Measurements from ENCODE around the gene NCOR2.

The NCOR2 gene

DNA sequence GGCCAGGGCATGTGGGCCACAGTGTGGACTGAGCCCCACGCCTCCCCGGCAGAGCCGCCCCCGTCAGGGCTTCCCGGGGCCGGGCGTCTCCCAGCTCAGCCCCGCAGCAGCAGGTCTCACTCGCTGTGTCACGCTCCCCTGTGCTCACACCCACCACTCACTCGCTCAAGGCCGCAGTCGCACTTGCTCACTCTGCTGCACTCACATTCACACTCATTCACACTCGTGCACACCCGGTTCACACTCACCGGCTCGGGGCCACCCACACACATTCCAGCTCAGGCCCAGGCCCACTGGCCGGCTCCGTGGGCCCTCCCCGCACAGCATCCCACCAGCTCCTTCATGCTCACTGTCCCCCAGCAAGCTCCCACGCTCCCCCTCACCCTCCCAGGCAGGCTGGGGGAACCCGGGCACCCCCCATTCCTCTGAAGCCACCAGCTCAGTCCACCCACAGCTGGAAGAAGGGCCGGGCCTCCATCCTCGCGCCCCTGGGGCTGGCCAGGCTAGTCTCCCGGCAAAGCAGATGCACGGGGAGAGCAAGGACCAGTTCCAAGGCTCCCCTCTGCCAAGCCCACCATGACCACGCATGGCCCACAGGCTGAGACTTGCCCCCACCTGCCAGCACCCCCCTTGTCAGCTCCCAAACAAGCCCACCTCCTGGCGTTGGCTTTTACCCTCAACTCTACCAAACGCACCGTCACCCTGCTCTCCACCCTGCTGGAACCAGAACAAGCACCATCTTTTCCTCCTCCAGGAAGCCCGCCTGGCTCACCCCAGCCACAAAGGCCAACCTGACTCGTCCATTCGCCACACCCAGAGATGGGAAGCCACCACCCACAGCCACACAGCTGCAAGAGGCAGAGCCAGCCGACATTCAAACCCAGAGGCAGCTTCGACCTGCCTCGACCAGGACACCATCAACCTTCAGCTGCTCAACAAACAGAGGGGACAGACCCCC lies 28.0 kb downstream of the NCOR2 start:
- Mint-ChIP-seq H3K27me3 (no peaks in the 10 kb centered on the region), H3K27ac (no peak overlapping the region), H3K4me1 (ENCODE audit: low read depth) (peaks cover 30% of the 10 kb centered on the region)

DNA sequence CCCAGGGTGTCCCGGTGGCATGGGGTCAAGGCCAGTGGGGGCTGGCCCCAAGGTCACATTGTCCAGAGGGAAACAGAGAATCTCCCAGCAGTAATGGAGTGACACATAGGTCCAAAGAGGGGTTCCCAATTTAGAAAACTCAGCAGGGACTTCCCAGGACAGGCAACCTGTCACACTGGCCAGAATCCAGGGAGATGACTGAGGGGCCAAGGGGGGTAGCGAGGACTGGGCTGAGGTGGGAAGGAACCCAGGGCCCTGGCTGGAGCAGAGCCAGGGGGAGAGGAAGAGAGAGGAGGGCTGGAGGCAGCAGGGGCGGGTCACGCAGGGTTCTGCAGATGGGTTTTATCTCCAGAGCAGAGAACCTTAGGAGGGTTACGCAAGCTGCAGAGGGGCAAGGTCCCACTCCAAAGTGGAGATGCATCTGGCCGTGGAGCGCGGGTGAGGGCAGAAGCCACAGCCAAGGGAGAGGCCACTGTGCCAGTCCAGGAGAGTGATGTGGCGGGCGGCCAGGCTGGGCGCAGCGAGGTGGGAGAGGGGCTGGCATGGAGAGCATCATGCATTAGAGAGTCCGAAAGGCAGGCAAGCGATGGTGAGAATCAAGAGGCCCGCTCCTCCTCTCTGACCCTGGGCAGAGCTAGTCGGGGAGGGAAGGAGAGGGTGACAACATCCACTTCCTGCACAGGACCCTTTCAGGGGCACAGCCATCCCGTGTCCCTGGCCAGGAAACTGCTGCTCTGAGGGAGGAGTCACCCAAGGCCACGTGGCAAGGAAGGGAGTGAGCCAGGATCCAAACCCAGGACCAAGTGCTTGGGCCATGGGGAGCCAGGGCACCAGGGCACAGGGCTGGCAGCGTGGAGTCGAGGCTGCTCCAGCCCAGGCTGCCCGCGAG lies 29.0 kb downstream of the NCOR2 start:
- peaks cover 11% of the 10 kb centered on the region for H3K36me3 Mint-ChIP-seq (ENCODE audit: low read depth)
- no peaks in the 10 kb centered on the region for H3K27me3 Mint-ChIP-seq
- peaks cover 22% of the 10 kb centered on the region for H3K4me1 Mint-ChIP-seq (ENCODE audit: low read depth)
- H3K27ac Mint-ChIP-seq = no peak overlapping the region
- H3K4me3 Mint-ChIP-seq = no peak overlapping the region
- no peaks in the 10 kb centered on the region for H3K9me3 Mint-ChIP-seq

More for the DNA sequence above, 28.0 kb downstream of the NCOR2 start:
- peaks cover 5% of the 10 kb centered on the region for H3K36me3 Mint-ChIP-seq (ENCODE audit: low read depth)
- H3K9me3 Mint-ChIP-seq = no peaks in the 10 kb centered on the region
- no peak overlapping the region for H3K4me3 Mint-ChIP-seq

DNA sequence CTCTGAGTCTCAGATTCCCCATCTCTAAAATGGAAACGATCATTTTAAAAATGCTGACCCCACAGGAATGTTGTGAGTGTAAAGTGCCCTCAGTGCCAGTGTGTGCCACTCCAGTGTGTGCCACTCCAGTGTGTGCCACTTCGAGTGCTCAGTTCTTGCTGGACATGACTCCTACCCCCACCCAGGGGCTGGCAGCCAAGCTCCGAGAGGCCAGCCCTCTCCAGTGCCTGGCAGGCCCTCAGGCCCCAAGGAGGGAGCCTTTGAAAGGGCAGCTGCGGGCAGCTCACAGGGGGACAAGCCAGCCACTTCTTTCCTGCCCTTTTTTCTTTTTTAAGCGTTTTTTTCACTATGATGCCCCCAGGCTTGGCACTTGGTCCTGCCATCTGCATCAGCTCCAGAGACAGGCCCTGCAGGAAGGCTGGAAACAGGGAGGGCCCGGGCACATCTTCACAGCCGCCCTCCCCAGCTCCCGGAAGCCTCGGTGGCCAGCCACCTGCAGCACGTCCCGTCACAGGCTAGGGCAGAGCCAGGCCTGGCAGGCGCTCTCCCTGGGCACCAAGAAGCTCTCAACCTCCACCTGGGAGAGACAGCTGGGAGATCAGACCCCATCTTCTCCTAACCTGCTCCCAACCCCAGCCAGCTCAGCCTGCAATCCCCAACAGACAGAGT lies 29.8 kb downstream of the NCOR2 start:
- Mint-ChIP-seq H3K36me3 (ENCODE audit: low read depth) (peaks cover 14% of the 10 kb centered on the region), H3K4me1 (ENCODE audit: low read depth) (peaks cover 19% of the 10 kb centered on the region), H3K27ac (no peak overlapping the region), H3K9me3 (no peaks in the 10 kb centered on the region), H3K27me3 (no peaks in the 10 kb centered on the region), H3K4me3 (no peak overlapping the region)

DNA sequence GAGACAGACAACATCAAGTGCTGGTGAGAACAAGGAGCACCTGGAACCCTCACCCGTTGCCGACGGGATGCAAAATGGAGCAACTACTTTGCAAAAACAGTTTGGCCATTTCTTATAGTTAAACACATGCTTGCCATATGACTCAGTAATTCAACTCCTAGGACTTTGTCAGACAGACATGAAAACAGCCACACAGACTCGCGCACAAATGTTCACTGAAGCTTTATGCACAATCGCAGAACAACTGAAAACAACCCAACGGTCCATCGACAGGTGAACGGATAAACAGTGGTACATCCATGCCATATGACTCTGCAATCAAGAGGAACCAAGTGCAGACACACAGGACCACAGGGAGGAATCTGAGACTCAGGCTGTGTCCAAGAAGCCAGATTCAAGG lies 30.8 kb downstream of the NCOR2 start:
- Mint-ChIP-seq H3K9me3 (no peaks in the 10 kb centered on the region), H3K27me3 (no peaks in the 10 kb centered on the region), H3K4me3 (no peak overlapping the region), H3K27ac (no peak overlapping the region), H3K4me1 (ENCODE audit: low read depth) (peaks cover 19% of the 10 kb centered on the region), H3K36me3 (ENCODE audit: low read depth) (peaks cover 14% of the 10 kb centered on the region)

DNA sequence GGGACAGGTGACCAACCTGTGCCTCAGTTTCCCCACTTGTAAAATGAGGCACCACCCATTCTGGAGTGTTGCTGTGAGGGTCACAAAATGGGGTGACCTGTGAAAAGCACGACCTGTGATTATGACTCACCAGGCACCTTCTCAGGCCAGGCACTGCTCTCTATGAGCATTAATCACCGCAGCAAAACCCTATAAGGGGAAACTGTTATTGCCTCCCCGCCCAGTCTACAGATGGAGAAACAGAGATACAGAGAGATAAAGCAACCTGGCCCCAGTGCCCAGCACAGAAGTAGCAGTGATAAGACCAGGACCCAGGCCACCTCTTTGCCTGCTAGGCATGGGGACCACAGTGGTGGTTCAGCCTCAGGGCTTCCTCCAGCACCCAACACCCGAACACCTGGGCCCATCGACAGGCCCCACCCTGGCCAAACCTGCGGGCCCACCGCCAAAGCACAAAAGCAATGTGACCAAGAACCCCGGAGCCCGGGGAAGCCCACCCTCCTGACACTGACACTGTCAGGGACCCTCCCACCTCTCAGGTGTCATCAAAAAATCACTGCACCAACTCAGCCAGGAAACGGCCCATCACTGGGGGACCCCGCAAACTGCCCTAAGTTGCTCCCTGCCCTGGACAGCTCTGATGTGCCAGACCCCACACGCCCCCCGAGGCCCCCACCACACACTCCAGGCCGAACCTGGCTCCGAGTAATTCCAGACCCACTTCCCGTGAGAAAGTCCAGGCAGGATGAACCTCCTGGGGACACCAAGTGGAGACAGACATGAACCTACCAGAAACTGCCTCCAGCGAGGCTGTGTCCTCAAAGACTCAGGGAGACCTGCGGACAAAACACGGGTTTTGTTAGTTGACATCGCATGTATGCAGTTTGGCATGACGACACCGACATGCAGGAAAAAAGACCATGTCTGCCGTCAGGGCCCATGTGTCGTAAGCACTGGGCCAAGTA lies 32.4 kb downstream of the NCOR2 start:
- Mint-ChIP-seq H3K27ac (no peak overlapping the region), H3K4me3 (no peak overlapping the region), H3K9me3 (no peaks in the 10 kb centered on the region), H3K27me3 (no peaks in the 10 kb centered on the region), H3K36me3 (ENCODE audit: low read depth) (peaks cover 14% of the 10 kb centered on the region), H3K4me1 (ENCODE audit: low read depth) (peaks cover 23% of the 10 kb centered on the region)

DNA sequence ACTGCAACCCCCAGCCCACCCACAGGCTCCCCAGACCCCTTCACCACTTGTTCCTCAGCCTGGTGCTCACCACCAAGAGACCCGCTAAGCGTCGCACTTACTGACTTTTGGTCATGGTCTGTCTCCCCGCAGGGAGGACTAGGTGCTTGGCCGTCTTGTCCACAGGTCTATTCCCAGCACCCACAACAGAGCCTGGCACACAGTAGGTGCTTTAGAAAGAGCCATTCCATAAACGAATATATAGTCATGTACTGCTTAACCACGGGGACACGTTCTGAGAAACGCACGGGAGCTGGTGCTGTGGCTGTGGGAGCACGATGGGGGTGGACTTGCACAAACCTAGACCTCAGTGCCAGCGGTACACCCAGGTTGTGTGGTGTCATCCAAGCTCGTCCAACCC lies 34.0 kb downstream of the NCOR2 start:
- Mint-ChIP-seq H3K27ac (no peak overlapping the region), H3K36me3 (ENCODE audit: low read depth) (peaks cover 14% of the 10 kb centered on the region), H3K27me3 (no peaks in the 10 kb centered on the region), H3K4me3 (no peak overlapping the region), H3K9me3 (no peaks in the 10 kb centered on the region), H3K4me1 (ENCODE audit: low read depth) (peaks cover 9% of the 10 kb centered on the region)

DNA sequence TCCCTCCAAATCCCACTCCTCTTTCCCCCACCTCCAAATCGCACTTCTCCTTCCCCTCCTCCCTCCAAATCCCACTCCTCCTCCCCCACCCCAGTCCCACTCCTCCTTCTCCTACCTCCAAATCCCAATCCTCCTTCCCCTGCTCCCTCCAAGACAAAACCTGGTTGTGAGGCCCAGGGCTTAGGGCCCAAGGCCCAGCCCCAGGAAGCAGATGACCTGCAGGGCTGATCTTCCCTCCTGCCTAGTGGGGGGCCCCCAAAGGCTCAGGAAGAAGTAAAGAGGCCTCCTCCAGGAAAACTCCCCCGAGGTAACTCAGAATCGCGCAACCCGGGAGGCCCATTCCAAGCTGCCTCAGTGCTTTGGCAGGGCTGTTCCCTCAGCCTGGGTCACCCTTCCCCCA lies 34.4 kb downstream of the NCOR2 start:
- Mint-ChIP-seq H3K9me3 (no peaks in the 10 kb centered on the region), H3K4me3 (no peak overlapping the region), H3K27ac (no peak overlapping the region), H3K36me3 (ENCODE audit: low read depth) (peaks cover 14% of the 10 kb centered on the region), H3K4me1 (ENCODE audit: low read depth) (peaks cover 10% of the 10 kb centered on the region), H3K27me3 (no peaks in the 10 kb centered on the region)

DNA sequence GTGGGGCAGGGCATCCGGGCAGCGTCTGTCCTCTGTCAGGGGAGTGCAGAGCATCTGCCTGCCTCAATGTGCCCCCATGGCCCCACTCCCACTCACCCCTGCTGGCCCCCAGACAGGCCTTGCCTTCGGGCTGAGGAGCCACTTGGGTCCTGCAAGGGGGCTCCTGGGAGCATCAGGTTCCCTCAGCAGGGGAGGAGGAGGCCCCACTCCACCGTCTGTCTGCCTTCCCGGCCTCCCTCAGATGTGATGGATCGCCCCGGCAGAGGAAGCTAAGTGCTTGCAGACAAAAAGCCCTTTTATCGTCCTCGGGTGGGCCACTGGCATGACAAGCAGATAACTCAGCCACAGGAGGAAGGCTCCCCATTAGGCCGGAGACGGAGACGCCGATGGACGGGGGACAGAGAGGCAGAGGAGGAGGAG lies 35.1 kb downstream of the NCOR2 start:
- no peaks in the 10 kb centered on the region for H3K27me3 Mint-ChIP-seq
- no peak overlapping the region for H3K4me3 Mint-ChIP-seq
- H3K4me1 Mint-ChIP-seq (ENCODE audit: low read depth) = peaks cover 12% of the 10 kb centered on the region
- no peak overlapping the region for H3K27ac Mint-ChIP-seq
- no peaks in the 10 kb centered on the region for H3K9me3 Mint-ChIP-seq
- H3K36me3 Mint-ChIP-seq (ENCODE audit: low read depth) = peaks cover 14% of the 10 kb centered on the region

DNA sequence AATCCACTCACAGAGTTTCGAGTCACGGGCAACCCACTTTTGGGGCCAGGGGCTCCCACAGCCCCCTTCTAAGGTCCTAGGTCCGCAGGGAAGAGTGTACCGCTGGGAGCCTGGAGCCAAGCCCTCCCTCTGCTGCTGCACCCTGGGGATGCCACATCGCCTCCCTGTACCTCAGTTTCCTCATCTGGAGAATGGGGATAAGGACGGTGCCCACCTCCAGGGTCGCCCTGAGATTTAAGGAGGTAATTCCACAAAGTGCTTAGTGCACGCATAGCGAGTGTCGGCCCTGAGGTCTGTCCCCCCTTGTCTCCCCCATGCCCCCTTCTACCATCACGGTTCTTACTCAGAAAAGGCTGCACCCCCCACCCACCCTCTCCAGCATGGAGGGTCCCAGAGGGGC lies 35.5 kb downstream of the NCOR2 start:
- Mint-ChIP-seq H3K27me3 (no peaks in the 10 kb centered on the region), H3K9me3 (no peaks in the 10 kb centered on the region), H3K4me3 (no peak overlapping the region), H3K27ac (no peak overlapping the region), H3K4me1 (ENCODE audit: low read depth) (peaks cover 12% of the 10 kb centered on the region), H3K36me3 (ENCODE audit: low read depth) (peaks cover 16% of the 10 kb centered on the region)

DNA sequence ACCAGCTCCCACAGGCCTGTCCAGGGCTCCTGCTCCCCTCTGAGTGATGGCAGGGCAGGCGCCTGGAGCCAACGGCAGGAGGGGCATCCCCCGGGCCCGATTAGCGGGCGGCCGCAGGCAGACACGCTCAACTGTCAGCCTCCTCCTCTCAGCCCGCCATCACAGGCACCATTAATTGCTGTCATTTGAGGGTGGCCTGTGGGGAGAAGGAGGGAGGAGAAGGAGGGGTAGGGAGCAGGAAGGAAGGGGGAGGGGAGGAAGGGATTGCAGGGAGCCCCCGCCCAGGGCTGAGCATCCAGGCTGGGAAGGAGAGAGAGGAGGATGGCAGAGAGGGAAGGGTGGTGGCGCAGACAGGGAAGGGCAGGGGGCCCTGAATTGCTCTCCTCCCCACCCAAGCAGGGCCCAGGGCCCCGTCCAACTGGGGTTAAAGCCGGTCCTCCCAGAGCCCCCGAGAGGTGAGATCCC lies 36.1 kb downstream of the NCOR2 start:
- H3K27ac Mint-ChIP-seq = no peak overlapping the region
- H3K27me3 Mint-ChIP-seq = no peaks in the 10 kb centered on the region
- H3K9me3 Mint-ChIP-seq = no peaks in the 10 kb centered on the region
- peaks cover 19% of the 10 kb centered on the region for H3K36me3 Mint-ChIP-seq (ENCODE audit: low read depth)
- H3K4me1 Mint-ChIP-seq (ENCODE audit: low read depth) = peaks cover 12% of the 10 kb centered on the region
- no peak overlapping the region for H3K4me3 Mint-ChIP-seq

DNA sequence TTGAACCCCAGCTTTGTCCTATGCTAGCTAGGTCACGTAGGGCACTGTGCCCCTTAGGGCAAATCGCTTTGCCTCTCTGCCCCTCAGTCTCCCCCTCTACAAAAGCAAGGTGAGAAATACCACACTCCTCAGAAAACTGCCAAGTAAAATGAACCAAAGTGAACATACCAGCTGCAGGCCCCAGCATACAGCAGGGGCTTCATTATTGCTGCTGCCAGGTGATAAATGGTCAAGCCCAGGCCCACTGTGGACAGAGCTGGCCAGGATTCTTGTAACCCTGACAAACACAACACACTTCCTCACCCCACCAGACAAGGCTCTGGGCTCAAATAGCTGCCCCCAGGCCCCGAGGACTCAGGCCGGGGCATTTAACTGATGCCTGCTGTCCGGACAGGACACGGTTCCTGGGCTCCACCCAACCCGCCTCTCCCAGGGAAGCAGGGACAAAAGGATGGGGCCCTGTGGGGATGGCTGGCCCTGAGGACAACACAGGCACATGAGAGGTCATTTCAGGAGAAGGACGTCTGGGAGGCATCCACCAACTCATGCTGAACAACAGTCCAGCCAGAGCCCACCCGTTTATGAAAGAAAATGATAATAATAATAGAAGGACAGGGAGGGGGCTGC lies 36.7 kb downstream of the NCOR2 start:
- H3K4me3 Mint-ChIP-seq = no peak overlapping the region
- H3K4me1 Mint-ChIP-seq (ENCODE audit: low read depth) = peaks cover 12% of the 10 kb centered on the region
- no peaks in the 10 kb centered on the region for H3K9me3 Mint-ChIP-seq
- no peaks in the 10 kb centered on the region for H3K27me3 Mint-ChIP-seq
- H3K27ac Mint-ChIP-seq = no peak overlapping the region
- H3K36me3 Mint-ChIP-seq (ENCODE audit: low read depth) = peaks cover 19% of the 10 kb centered on the region

DNA sequence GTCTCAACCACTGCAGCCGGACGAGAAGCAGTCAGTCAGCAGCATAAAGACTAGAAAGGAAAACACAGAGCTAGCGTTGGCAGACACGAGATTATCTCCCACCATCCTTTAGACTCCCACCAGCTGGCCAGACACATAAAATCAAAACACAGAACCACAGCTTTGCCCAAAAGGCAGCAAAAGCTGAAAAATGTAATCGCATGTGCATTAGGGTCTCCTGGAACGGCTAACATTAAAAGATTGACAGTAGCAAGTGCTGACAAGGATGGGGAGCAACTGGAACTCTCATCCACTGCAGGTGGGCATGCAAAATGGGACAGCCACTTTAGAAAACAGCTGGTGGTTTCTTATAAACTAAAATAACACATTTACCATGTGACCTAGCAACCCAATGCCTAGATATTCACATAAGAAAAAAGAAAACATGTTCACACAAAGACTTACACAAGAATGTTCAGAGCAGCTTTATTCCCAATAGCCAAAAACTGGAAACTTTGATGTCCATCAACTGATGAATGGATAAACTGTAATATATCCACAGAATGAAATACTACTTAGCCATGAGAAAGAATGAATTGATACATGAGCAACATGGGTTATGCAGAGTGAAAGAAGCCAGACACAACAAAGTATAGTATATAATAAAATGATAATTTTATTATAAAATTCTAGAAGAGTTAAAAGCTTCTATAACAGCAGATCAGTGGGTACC lies 37.7 kb downstream of the NCOR2 start:
- H3K9me3 Mint-ChIP-seq = no peaks in the 10 kb centered on the region
- H3K27me3 Mint-ChIP-seq = no peaks in the 10 kb centered on the region
- no peak overlapping the region for H3K4me3 Mint-ChIP-seq
- no peak overlapping the region for H3K27ac Mint-ChIP-seq
- peaks cover 18% of the 10 kb centered on the region for H3K36me3 Mint-ChIP-seq (ENCODE audit: low read depth)
- H3K4me1 Mint-ChIP-seq (ENCODE audit: low read depth) = peaks cover 18% of the 10 kb centered on the region

Measured in stimulated activated naive CD8-positive, alpha-beta T cell treated with anti-CD3 and anti-CD28 coated beads, Interleukin-15, Interleukin-2, amounts not matched to agents 100 ng/mL and 50 ng/mL, for 24 hours (primary cell).